Hepatocyte (in vitro differentiated cells): ENCODE results near the gene TSNAX. TPM values are rescaled to one million over a fixed set of nuclear protein-coding genes. Genes with fewer than 3 reads are reported as not detected.

Source experiments
- DNase-seq: peaks from one replicate; pipeline ENCODE4 v3.0.0-alpha.2; 2016; ENCODE audit warnings: low spot score
- H2AFZ ChIP-seq: fragments of 200-600 bp; sonication (generic); 2 replicates; pipeline ENCODE4 v1.6.0; 2016; ENCODE audit warnings: antibody characterized with exemption, mild to moderate bottlenecking
- H3K27ac ChIP-seq: fragments of 200-600 bp; sonication (generic); 2 replicates; pipeline ENCODE4 v1.5.1; 2016; ENCODE audit warnings: mild to moderate bottlenecking
- H3K27me3 ChIP-seq: fragments of 200-600 bp; sonication (generic); 2 replicates; pipeline ENCODE4 v1.6.1; 2016
- H3K36me3 ChIP-seq: fragments of 200-600 bp; sonication (generic); replicated peaks from 2 replicates; pipeline ENCODE4 v1.5.1; 2016; ENCODE audit warnings: low read depth; ENCODE audit not compliant: insufficient read depth
- H3K4me1 ChIP-seq: fragments of 200-600 bp; sonication (generic); 2 replicates; pipeline ENCODE4 v1.5.1; 2016; ENCODE audit warnings: mild to moderate bottlenecking, moderate library complexity; ENCODE audit not compliant: insufficient read depth
- H3K4me2 ChIP-seq: fragments of 200-600 bp; sonication (generic); 2 replicates; pipeline ENCODE4 v1.6.0; 2016
- H3K4me3 ChIP-seq: fragments of 200-600 bp; sonication (generic); 2 replicates; pipeline ENCODE4 v1.5.1; 2016; ENCODE audit warnings: mild to moderate bottlenecking
- H3K79me2 ChIP-seq: fragments of 200-600 bp; sonication (generic); 2 replicates; pipeline ENCODE4 v1.6.0; 2017; ENCODE audit warnings: mild to moderate bottlenecking
- H3K9me2 ChIP-seq: fragments of 200-600 bp; sonication (generic); replicated peaks from 2 replicates; pipeline ENCODE4 v1.6.0; 2017; ENCODE audit warnings: mild to moderate bottlenecking; ENCODE audit not compliant: insufficient read depth
- H3K9me3 ChIP-seq: fragments of 200-600 bp; sonication (generic); 2 replicates; pipeline ENCODE4 v1.5.1; 2016; ENCODE audit warnings: low read depth, mild to moderate bottlenecking
- H4K20me1 ChIP-seq: fragments of 200-600 bp; sonication (generic); 2 replicates; pipeline ENCODE4 v1.6.0; 2016; ENCODE audit warnings: mild to moderate bottlenecking; ENCODE audit not compliant: insufficient read depth, poor library complexity, severe bottlenecking
- CTCF ChIP-seq: fragments of 200-600 bp; sonication (generic); IDR thresholded peaks from 2 replicates; pipeline ENCODE4 v1.5.1; 2016; ENCODE audit warnings: antibody characterized with exemption, mild to moderate bottlenecking; ENCODE audit not compliant: poor library complexity
- EZH2 ChIP-seq: fragments of 200-600 bp; sonication (generic); IDR thresholded peaks from 2 replicates; pipeline ENCODE4 v1.6.1; 2016; ENCODE audit warnings: antibody characterized with exemption, mild to moderate bottlenecking, borderline replicate concordance
- EZH2phosphoT487 ChIP-seq: fragments of 200-600 bp; sonication (generic); IDR thresholded peaks from one replicate; pipeline ENCODE4 v1.6.1; 2018; ENCODE audit warnings: antibody characterized with exemption, mild to moderate bottlenecking, low read depth, moderate library complexity; ENCODE audit not compliant: unreplicated experiment, severe bottlenecking
- WGBS: methylation state at CpG from one replicate; pipeline ENCODE4 v1.1.6; 2016; ENCODE audit warnings: low lambda C conversion rate; ENCODE audit errors: missing lambda C conversion rate; 5-methylcytosine and 5-hydroxymethylcytosine counted together
- polyA plus RNA-seq: library from polyadenylated mRNA; unstranded; fragments of >200 nt; fragmentation: Nextera tagmentation; extraction: Ambion mirVana; gene quantifications from 2 replicates; pipeline ENCODE4 v1.2.1, GENCODE V29; 2016
- total RNA-seq: library from RNA; depleted of rRNA; stranded (reverse); fragments of >200 nt; gene quantifications from 2 replicates; pipeline ENCODE4 v1.2.3, GENCODE V29; 2014

Gene TSNAX
- total and polyA plus RNA-seq, 2 experiments from 2014 or later: 26.8 to 42.2 TPM

DNA sequence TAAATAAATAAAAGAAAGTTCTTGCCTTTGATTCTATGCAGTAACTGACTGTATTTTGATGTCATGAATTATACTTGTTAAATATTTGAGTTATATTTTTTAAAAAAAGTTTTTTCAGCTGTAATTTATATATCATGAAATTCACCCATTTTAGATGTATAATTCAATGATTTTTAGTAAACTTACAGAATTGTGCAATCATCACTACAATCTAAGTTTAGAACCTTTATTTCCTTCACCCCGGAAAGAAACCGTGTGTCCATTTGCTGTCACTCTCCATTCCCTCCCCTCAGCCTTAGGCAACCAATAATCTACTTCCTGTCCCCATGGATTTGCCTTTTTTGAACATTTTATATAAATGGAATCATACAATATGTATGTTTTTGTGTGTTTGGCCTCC lies 65.7 kb downstream of the TSNAX start:
- H3K79me2 ChIP-seq: no peaks in the 10 kb centered on the region
- no peaks in the 10 kb centered on the region for H3K9me3 ChIP-seq
- no peak overlapping the region for H3K27ac ChIP-seq
- WGBS: 67% methylated on average over 2 of the region's 2 CpGs
- H3K36me3 ChIP-seq: no peaks in the 10 kb centered on the region
- TF ChIP-seq CTCF (no peak), EZH2phosphoT487 (no peak), EZH2 (no peak)
- no peak overlapping the region for H3K4me3 ChIP-seq
- H4K20me1 ChIP-seq: no peaks in the 10 kb centered on the region
- H3K4me1 ChIP-seq: peaks cover 7% of the 10 kb centered on the region
- DNase-seq: no peak
- no peaks in the 10 kb centered on the region for H3K9me2 ChIP-seq
- H3K27me3 ChIP-seq: no peaks in the 10 kb centered on the region
- H3K4me2 ChIP-seq: no peak overlapping the region
- no peak overlapping the region for H2AFZ ChIP-seq

DNA sequence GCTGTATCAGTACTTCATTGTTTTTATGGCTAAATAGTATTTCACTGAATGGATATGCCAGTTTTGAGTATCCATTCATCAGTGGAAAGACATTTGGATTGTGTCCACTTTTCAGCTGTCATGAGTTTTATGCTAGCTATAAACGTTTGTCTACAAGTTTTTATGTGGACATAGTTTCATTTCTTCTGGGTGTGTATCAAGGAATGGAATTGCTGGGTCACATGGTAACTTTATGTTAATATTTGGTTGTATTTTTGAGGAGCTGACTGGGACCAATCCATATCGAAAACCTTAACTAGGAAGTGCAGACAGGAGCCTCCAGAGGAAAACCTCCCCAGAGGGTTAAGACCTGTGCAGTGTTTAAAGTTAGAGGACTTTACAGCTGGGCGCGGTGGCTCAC lies 66.3 kb downstream of the TSNAX start:
- Histone ChIP-seq H3K4me1 (peaks cover 7% of the 10 kb centered on the region), H3K79me2 (no peaks in the 10 kb centered on the region), H3K4me3 (no peak overlapping the region), H4K20me1 (no peaks in the 10 kb centered on the region), H3K9me3 (no peaks in the 10 kb centered on the region), H3K27me3 (no peaks in the 10 kb centered on the region), H3K36me3 (no peaks in the 10 kb centered on the region), H3K4me2 (no peak overlapping the region), H3K9me2 (no peaks in the 10 kb centered on the region), H3K27ac (no peak overlapping the region), H2AFZ (no peak overlapping the region)
- WGBS: 90% methylated on average over 4 of the region's 4 CpGs
- no peak for DNase-seq
- no peak for TF ChIP-seq CTCF
- no peak for TF ChIP-seq EZH2phosphoT487
- no peak for TF ChIP-seq EZH2

DNA sequence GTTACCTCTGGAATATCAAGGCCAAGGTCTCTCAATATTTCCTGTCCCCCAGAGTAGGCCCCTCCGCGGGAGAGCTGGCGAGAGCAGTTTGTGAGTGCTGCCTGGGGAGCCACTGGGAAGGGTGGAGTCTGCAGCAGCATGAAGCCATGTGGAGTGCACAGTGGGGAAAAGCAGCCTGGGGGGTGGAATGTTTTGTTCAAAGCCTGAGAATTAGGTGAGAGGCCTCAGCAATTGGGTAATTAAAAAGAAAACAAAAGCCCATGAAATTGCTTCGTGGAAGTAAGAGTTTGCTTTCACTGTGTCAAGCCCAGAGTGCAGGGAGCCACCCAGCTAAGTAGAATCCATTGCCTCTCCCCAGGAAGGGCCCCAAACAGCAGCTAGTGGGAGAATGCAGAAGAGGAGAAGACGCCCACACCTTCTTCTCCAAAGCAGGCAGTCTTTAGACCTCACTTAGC lies 67.9 kb downstream of the TSNAX start:
- Histone ChIP-seq H2AFZ (no peak overlapping the region), H3K9me3 (no peaks in the 10 kb centered on the region), H3K4me1 (peaks cover 7% of the 10 kb centered on the region), H3K4me2 (no peak overlapping the region), H3K27me3 (no peaks in the 10 kb centered on the region), H3K27ac (no peak overlapping the region), H3K9me2 (no peaks in the 10 kb centered on the region), H3K79me2 (no peaks in the 10 kb centered on the region), H3K36me3 (no peaks in the 10 kb centered on the region), H3K4me3 (no peak overlapping the region), H4K20me1 (no peaks in the 10 kb centered on the region)
- DNase-seq: no peak
- 42% methylated on average over 5 of the region's 5 CpGs for WGBS
- TF ChIP-seq CTCF (no peak), EZH2phosphoT487 (no peak), EZH2 (no peak)

GRCh38 chr1:231597971-231598370 lies 69.5 kb downstream of the TSNAX start:
- Histone ChIP-seq H2AFZ (no peak overlapping the region), H3K79me2 (no peaks in the 10 kb centered on the region), H3K4me2 (no peak overlapping the region), H3K36me3 (no peaks in the 10 kb centered on the region), H4K20me1 (no peaks in the 10 kb centered on the region), H3K4me3 (no peak overlapping the region), H3K9me2 (no peaks in the 10 kb centered on the region), H3K4me1 (peaks cover 7% of the 10 kb centered on the region), H3K9me3 (no peaks in the 10 kb centered on the region), H3K27me3 (no peaks in the 10 kb centered on the region), H3K27ac (no peak overlapping the region)
- WGBS: 89% methylated on average over 1 of the region's 1 CpG
- no peak for DNase-seq
- TF ChIP-seq EZH2 (no peak), EZH2phosphoT487 (no peak), CTCF (no peak)
